ENCODE data around the gene SYT11. TPM values are rescaled to one million over a fixed set of nuclear protein-coding genes. Genes with fewer than 3 reads are reported as not detected.

Gene SYT11
- total and polyA plus RNA-seq, 4 donors: 118 to 384 (median 288) TPM

GRCh38 chr1:155880251-155880650, 20.9 kb downstream of the SYT11 start:
- DNase-seq (ENCODE audit: low read depth in 4 of 6, low spot score in 6 of 6): no peak
- WGBS (ENCODE audit: insufficient coverage): 96% methylated on average over 2 of the region's 2 CpGs
- Histone ChIP-seq H3K4me3 (ENCODE audit: low read depth, low read length) (no peak overlapping the region), H3K4me1 (ENCODE audit: control insufficient read depth, insufficient read depth, low read length) (peaks cover 5% of the 10 kb centered on the region), H3K9me3 (ENCODE audit: control insufficient read depth, insufficient read depth, low read length) (no peaks in the 10 kb centered on the region), H3K36me3 (ENCODE audit: control insufficient read depth, insufficient read depth, low read length) (peaks cover 74% of the 10 kb centered on the region), H3K27ac (ENCODE audit: low read depth, low read length) (no peak overlapping the region), H3K27me3 (ENCODE audit: control insufficient read depth, insufficient read depth, low read length) (no peaks in the 10 kb centered on the region)

- H3K36me3 ChIP-seq (ENCODE audit: control insufficient read depth, insufficient read depth, low read length): peaks cover 76% of the 10 kb centered on the region
Measured at GRCh38 chr1:155880950-155881349, 21.6 kb downstream of the SYT11 start.

GRCh38 chr1:155882235-155882634, 22.9 kb downstream of the SYT11 start:
- Histone ChIP-seq H3K36me3 (ENCODE audit: control insufficient read depth, insufficient read depth, low read length) (peaks cover 79% of the 10 kb centered on the region), H3K4me3 (ENCODE audit: low read depth, low read length) (no peak overlapping the region), H3K4me1 (ENCODE audit: control insufficient read depth, insufficient read depth, low read length) (peaks cover 11% of the 10 kb centered on the region), H3K9me3 (ENCODE audit: control insufficient read depth, insufficient read depth, low read length) (no peaks in the 10 kb centered on the region), H3K27me3 (ENCODE audit: control insufficient read depth, insufficient read depth, low read length) (no peaks in the 10 kb centered on the region), H3K27ac (ENCODE audit: low read depth, low read length) (no peak overlapping the region)
- DNase-seq (ENCODE audit: low read depth in 4 of 6, low spot score in 6 of 6): no peak

More at GRCh38 chr1:155880950-155881349, 21.6 kb downstream of the SYT11 start:
- 96% methylated on average over 3 of the region's 6 CpGs for WGBS (ENCODE audit: insufficient coverage)
- H3K9me3 ChIP-seq (ENCODE audit: control insufficient read depth, insufficient read depth, low read length): no peaks in the 10 kb centered on the region
- no peak overlapping the region for H3K27ac ChIP-seq (ENCODE audit: low read depth, low read length)
- H3K27me3 ChIP-seq (ENCODE audit: control insufficient read depth, insufficient read depth, low read length): no peaks in the 10 kb centered on the region
- H3K4me3 ChIP-seq (ENCODE audit: low read depth, low read length): no peak overlapping the region
- DNase-seq (ENCODE audit: low read depth in 4 of 6, low spot score in 6 of 6): no peak
- H3K4me1 ChIP-seq (ENCODE audit: control insufficient read depth, insufficient read depth, low read length): peaks cover 11% of the 10 kb centered on the region

- H3K36me3 ChIP-seq (ENCODE audit: control insufficient read depth, insufficient read depth, low read length): peaks cover 79% of the 10 kb centered on the region
- H3K4me1 ChIP-seq (ENCODE audit: control insufficient read depth, insufficient read depth, low read length): peaks cover 11% of the 10 kb centered on the region
- WGBS (ENCODE audit: insufficient coverage): no CpG with 5 or more reads among the region's 2 CpGs
- H3K27ac ChIP-seq (ENCODE audit: low read depth, low read length): no peak overlapping the region
- no peaks in the 10 kb centered on the region for H3K27me3 ChIP-seq (ENCODE audit: control insufficient read depth, insufficient read depth, low read length)
- no peak overlapping the region for H3K4me3 ChIP-seq (ENCODE audit: low read depth, low read length)
- DNase-seq (ENCODE audit: low read depth in 4 of 6, low spot score in 6 of 6): no peak
- H3K9me3 ChIP-seq (ENCODE audit: control insufficient read depth, insufficient read depth, low read length): no peaks in the 10 kb centered on the region
Measured at GRCh38 chr1:155882766-155883165, 23.4 kb downstream of the SYT11 start.

- DNase-seq (ENCODE audit: low read depth in 4 of 6, low spot score in 6 of 6): no peak
- Histone ChIP-seq H3K4me3 (ENCODE audit: low read depth, low read length) (no peak overlapping the region), H3K4me1 (ENCODE audit: control insufficient read depth, insufficient read depth, low read length) (peaks cover 11% of the 10 kb centered on the region), H3K27ac (ENCODE audit: low read depth, low read length) (peak overlapping the region; percentile 29), H3K27me3 (ENCODE audit: control insufficient read depth, insufficient read depth, low read length) (no peaks in the 10 kb centered on the region), H3K9me3 (ENCODE audit: control insufficient read depth, insufficient read depth, low read length) (no peaks in the 10 kb centered on the region), H3K36me3 (ENCODE audit: control insufficient read depth, insufficient read depth, low read length) (peaks cover 81% of the 10 kb centered on the region)
- WGBS (ENCODE audit: insufficient coverage): 84% methylated on average over 5 of the region's 9 CpGs
Measured at GRCh38 chr1:155884031-155884960, 24.9 kb downstream of the SYT11 start.

GRCh38 chr1:155884982-155885381, 25.6 kb downstream of the SYT11 start:
- H3K4me1 ChIP-seq (ENCODE audit: control insufficient read depth, insufficient read depth, low read length): peaks cover 11% of the 10 kb centered on the region
- no peak overlapping the region for H3K4me3 ChIP-seq (ENCODE audit: low read depth, low read length)
- peak overlapping the region; percentile 29 for H3K27ac ChIP-seq (ENCODE audit: low read depth, low read length)
- no peaks in the 10 kb centered on the region for H3K9me3 ChIP-seq (ENCODE audit: control insufficient read depth, insufficient read depth, low read length)
- peaks cover 74% of the 10 kb centered on the region for H3K36me3 ChIP-seq (ENCODE audit: control insufficient read depth, insufficient read depth, low read length)
- no peaks in the 10 kb centered on the region for H3K27me3 ChIP-seq (ENCODE audit: control insufficient read depth, insufficient read depth, low read length)
- DNase-seq (ENCODE audit: low read depth in 4 of 6, low spot score in 6 of 6): no peak

GRCh38 chr1:155888481-155888880, 29.1 kb downstream of the SYT11 start:
- H3K36me3 ChIP-seq (ENCODE audit: control insufficient read depth, insufficient read depth, low read length): peaks cover 56% of the 10 kb centered on the region

GRCh38 chr1:155889566-155889965, 30.2 kb downstream of the SYT11 start:
- DNase-seq (ENCODE audit: low read depth in 4 of 6, low spot score in 6 of 6): no peak
- H3K4me3 ChIP-seq (ENCODE audit: low read depth, low read length): no peak overlapping the region
- no peaks in the 10 kb centered on the region for H3K27me3 ChIP-seq (ENCODE audit: control insufficient read depth, insufficient read depth, low read length)
- WGBS (ENCODE audit: insufficient coverage): no CpG with 5 or more reads among the region's 2 CpGs
- H3K27ac ChIP-seq (ENCODE audit: low read depth, low read length): no peak overlapping the region
- H3K9me3 ChIP-seq (ENCODE audit: control insufficient read depth, insufficient read depth, low read length): no peaks in the 10 kb centered on the region
- peaks cover 20% of the 10 kb centered on the region for H3K4me1 ChIP-seq (ENCODE audit: control insufficient read depth, insufficient read depth, low read length)
- peaks cover 52% of the 10 kb centered on the region for H3K36me3 ChIP-seq (ENCODE audit: control insufficient read depth, insufficient read depth, low read length)

More at GRCh38 chr1:155888481-155888880, 29.1 kb downstream of the SYT11 start:
- DNase-seq (ENCODE audit: low read depth in 4 of 6, low spot score in 6 of 6): no peak
- no peaks in the 10 kb centered on the region for H3K9me3 ChIP-seq (ENCODE audit: control insufficient read depth, insufficient read depth, low read length)
- no peak overlapping the region for H3K4me3 ChIP-seq (ENCODE audit: low read depth, low read length)
- peaks cover 18% of the 10 kb centered on the region for H3K4me1 ChIP-seq (ENCODE audit: control insufficient read depth, insufficient read depth, low read length)
- H3K27ac ChIP-seq (ENCODE audit: low read depth, low read length): no peak overlapping the region
- H3K27me3 ChIP-seq (ENCODE audit: control insufficient read depth, insufficient read depth, low read length): no peaks in the 10 kb centered on the region
- no CpG with 5 or more reads among the region's 5 CpGs for WGBS (ENCODE audit: insufficient coverage)

GRCh38 chr1:155890251-155890650, 30.9 kb downstream of the SYT11 start:
- Histone ChIP-seq H3K27me3 (ENCODE audit: control insufficient read depth, insufficient read depth, low read length) (no peaks in the 10 kb centered on the region), H3K4me3 (ENCODE audit: low read depth, low read length) (no peak overlapping the region), H3K9me3 (ENCODE audit: control insufficient read depth, insufficient read depth, low read length) (no peaks in the 10 kb centered on the region), H3K36me3 (ENCODE audit: control insufficient read depth, insufficient read depth, low read length) (peaks cover 52% of the 10 kb centered on the region), H3K27ac (ENCODE audit: low read depth, low read length) (no peak overlapping the region), H3K4me1 (ENCODE audit: control insufficient read depth, insufficient read depth, low read length) (peaks cover 20% of the 10 kb centered on the region)
- no peak for DNase-seq (ENCODE audit: low read depth in 4 of 6, low spot score in 6 of 6)
- WGBS (ENCODE audit: insufficient coverage): no CpG with 5 or more reads among the region's 3 CpGs

- H3K9me3 ChIP-seq (ENCODE audit: control insufficient read depth, insufficient read depth, low read length): no peaks in the 10 kb centered on the region
- no peak for DNase-seq (ENCODE audit: low read depth in 4 of 6, low spot score in 6 of 6)
- no peak overlapping the region for H3K4me3 ChIP-seq (ENCODE audit: low read depth, low read length)
- peak overlapping the region; percentile 92 for H3K27ac ChIP-seq (ENCODE audit: low read depth, low read length)
- H3K4me1 ChIP-seq (ENCODE audit: control insufficient read depth, insufficient read depth, low read length): peaks cover 14% of the 10 kb centered on the region
- WGBS (ENCODE audit: insufficient coverage): 45% methylated on average over 2 of the region's 3 CpGs
- no peaks in the 10 kb centered on the region for H3K27me3 ChIP-seq (ENCODE audit: control insufficient read depth, insufficient read depth, low read length)
- H3K36me3 ChIP-seq (ENCODE audit: control insufficient read depth, insufficient read depth, low read length): peaks cover 43% of the 10 kb centered on the region
Measured at GRCh38 chr1:155892796-155893195, 33.4 kb downstream of the SYT11 start.

All from spinal cord (tissue), 10 donors.